ENCODE measurements around the gene SPDYE17. TPM values are rescaled to one million over a fixed set of nuclear protein-coding genes. Genes with fewer than 3 reads are reported as not detected.
"Not testable (repeated sequence)": the region's sequence is repeated elsewhere in the genome, so short reads cannot be mapped to it uniquely, and the experiment has no call there.

The SPDYE17 gene
- not detected in 2 replicates for total RNA-seq

- not testable (repeated sequence) for DNase-seq (ENCODE audit: low read depth)
Measured at GRCh38 chr7:77032261-77032660, at the start of gene SPDYE17. SPDYE17 (minus strand) TSS chr7:77032361; CDS start chr7:77030570, 1,791 bp downstream.

- DNase-seq (ENCODE audit: low read depth), result not testable (repeated sequence)
Measured at GRCh38 chr7:77080236-77080635, 48.1 kb upstream of the SPDYE17 start.

GRCh38 chr7:77079624-77080023 lies 47.5 kb upstream of the SPDYE17 start:
- DNase-seq (ENCODE audit: low read depth), result not testable (repeated sequence)

GRCh38 chr7:77079112-77079511 lies 47.0 kb upstream of the SPDYE17 start:
- not testable (repeated sequence) for DNase-seq (ENCODE audit: low read depth)

GRCh38 chr7:77077060-77077459 lies 44.9 kb upstream of the SPDYE17 start:
- DNase-seq (ENCODE audit: low read depth), result not testable (repeated sequence)

GRCh38 chr7:77074786-77075396 lies 42.7 kb upstream of the SPDYE17 start:
- not testable (repeated sequence) for DNase-seq (ENCODE audit: low read depth)

GRCh38 chr7:77071108-77071507 lies 38.9 kb upstream of the SPDYE17 start:
- not testable (repeated sequence) for DNase-seq (ENCODE audit: low read depth)

- not testable (repeated sequence) for DNase-seq (ENCODE audit: low read depth)
Measured at GRCh38 chr7:77065869-77066268, 33.7 kb upstream of the SPDYE17 start.

GRCh38 chr7:77063732-77064131 lies 31.6 kb upstream of the SPDYE17 start:
- DNase-seq (ENCODE audit: low read depth), result not testable (repeated sequence)

- not testable (repeated sequence) for DNase-seq (ENCODE audit: low read depth)
Measured at GRCh38 chr7:77062557-77062956, 30.4 kb upstream of the SPDYE17 start, which contains the start of gene SPDYE18. SPDYE18 (minus strand) TSS chr7:77062558; CDS start chr7:77060512, 2,046 bp downstream.

- DNase-seq (ENCODE audit: low read depth), result not testable (repeated sequence)
Measured at GRCh38 chr7:77026349-77026748, 5.8 kb downstream of the SPDYE17 start.

GRCh38 chr7:77010074-77010680 lies 22.0 kb downstream of the SPDYE17 start:
- peak; percentile 97 for DNase-seq (ENCODE audit: low read depth)

GRCh38 chr7:77008000-77008399 lies 24.2 kb downstream of the SPDYE17 start:
- DNase-seq (ENCODE audit: low read depth), result peak; percentile 65

- not testable (repeated sequence) for DNase-seq (ENCODE audit: low read depth)
Measured at GRCh38 chr7:77006127-77007110, 25.7 kb downstream of the SPDYE17 start.

GRCh38 chr7:77005461-77006057 lies 26.6 kb downstream of the SPDYE17 start:
- not testable (repeated sequence) for DNase-seq (ENCODE audit: low read depth)

GRCh38 chr7:77004151-77004550 lies 28.0 kb downstream of the SPDYE17 start:
- not testable (repeated sequence) for DNase-seq (ENCODE audit: low read depth)

GRCh38 chr7:77003241-77003640 lies 28.9 kb downstream of the SPDYE17 start:
- not testable (repeated sequence) for DNase-seq (ENCODE audit: low read depth)

GRCh38 chr7:77002678-77003233 lies 29.4 kb downstream of the SPDYE17 start:
- DNase-seq (ENCODE audit: low read depth), result not testable (repeated sequence)

GRCh38 chr7:77002104-77002503 lies 30.1 kb downstream of the SPDYE17 start:
- DNase-seq (ENCODE audit: low read depth), result not testable (repeated sequence)

- not testable (repeated sequence) for DNase-seq (ENCODE audit: low read depth)
Measured at GRCh38 chr7:76999474-77000107, 32.6 kb downstream of the SPDYE17 start.

Data from renal cortical epithelial cell (primary cell).